SKM-1 treated with dmso at 0.1 percent for 144 hours (cell line): Measurements from ENCODE around the gene SCARF2.
"Not testable (repeated sequence)": the region's sequence is repeated elsewhere in the genome, so short reads cannot be mapped to it uniquely, and the experiment has no call there.

Experiments used
- DNase-seq: peaks from one replicate; lab custom pipeline; 2025; ENCODE audit not compliant: unreplicated experiment; lab: John Stamatoyannopoulos, UW

SCARF2 gene, protein sequence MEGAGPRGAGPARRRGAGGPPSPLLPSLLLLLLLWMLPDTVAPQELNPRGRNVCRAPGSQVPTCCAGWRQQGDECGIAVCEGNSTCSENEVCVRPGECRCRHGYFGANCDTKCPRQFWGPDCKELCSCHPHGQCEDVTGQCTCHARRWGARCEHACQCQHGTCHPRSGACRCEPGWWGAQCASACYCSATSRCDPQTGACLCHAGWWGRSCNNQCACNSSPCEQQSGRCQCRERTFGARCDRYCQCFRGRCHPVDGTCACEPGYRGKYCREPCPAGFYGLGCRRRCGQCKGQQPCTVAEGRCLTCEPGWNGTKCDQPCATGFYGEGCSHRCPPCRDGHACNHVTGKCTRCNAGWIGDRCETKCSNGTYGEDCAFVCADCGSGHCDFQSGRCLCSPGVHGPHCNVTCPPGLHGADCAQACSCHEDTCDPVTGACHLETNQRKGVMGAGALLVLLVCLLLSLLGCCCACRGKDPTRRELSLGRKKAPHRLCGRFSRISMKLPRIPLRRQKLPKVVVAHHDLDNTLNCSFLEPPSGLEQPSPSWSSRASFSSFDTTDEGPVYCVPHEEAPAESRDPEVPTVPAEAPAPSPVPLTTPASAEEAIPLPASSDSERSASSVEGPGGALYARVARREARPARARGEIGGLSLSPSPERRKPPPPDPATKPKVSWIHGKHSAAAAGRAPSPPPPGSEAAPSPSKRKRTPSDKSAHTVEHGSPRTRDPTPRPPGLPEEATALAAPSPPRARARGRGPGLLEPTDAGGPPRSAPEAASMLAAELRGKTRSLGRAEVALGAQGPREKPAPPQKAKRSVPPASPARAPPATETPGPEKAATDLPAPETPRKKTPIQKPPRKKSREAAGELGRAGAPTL

DNA sequence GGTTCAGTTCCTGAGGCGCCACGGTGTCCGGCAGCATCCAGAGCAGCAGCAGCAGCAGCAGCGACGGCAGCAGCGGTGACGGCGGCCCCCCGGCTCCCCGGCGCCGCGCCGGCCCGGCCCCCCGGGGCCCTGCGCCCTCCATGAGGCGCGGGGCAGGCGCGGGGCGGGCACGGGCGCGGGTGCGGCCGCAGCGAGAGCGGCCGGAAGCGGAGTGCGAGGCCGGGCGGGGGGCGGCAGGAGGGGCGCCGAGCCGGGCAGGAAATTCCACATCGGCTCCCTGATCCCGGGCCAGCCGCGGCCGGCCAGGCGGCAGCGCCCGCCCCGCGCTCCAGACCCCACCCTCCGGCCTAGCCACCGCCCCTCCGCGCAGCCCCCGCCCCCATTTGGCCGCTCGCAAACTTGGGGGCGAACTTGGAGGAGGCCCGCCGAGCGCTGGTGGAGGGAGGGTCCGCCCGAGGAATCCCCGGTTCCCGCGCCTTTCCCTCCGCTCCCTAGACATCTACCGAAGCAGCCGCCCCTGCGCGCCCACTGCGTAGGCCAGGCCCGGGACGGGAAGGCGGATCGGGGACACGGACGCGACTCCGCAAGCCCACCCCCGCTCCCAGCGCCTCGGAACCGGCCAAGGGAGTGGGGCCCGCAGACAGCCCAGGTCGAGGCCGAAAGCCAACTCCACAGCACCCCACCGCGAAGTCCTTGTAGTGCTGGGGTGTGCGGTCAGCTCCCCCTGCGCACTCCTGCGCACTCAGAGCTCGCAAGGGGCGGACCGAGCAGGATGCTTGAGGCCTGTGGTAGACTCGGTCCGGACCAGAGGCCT, at the start of gene SCARF2:
TSS of gene SCARF2 (minus strand) at position 213 of the 814 bp plus-strand sequence. CDS start at position 142, 71 bp downstream.
- no peak for DNase-seq

DNA sequence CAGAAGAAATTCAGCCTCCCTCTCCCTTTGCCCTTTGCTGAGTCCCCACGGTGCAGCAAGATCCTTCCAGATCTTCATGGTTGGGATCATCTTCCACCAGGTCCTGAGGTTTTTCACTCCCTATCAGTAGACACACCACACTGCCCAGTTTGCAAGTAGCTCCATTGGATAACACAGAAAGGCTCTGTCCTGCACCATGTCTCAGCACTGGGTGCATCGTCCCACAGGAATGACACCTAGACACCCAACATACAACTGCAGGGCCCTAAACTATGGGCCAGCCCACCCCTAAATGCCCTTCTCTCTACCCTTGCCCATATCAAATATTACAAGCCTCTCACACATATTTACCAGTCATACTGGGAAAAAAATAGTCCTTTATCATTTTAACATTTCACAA, 48.6 kb upstream of the SCARF2 start:
- DNase-seq: no peak

DNA sequence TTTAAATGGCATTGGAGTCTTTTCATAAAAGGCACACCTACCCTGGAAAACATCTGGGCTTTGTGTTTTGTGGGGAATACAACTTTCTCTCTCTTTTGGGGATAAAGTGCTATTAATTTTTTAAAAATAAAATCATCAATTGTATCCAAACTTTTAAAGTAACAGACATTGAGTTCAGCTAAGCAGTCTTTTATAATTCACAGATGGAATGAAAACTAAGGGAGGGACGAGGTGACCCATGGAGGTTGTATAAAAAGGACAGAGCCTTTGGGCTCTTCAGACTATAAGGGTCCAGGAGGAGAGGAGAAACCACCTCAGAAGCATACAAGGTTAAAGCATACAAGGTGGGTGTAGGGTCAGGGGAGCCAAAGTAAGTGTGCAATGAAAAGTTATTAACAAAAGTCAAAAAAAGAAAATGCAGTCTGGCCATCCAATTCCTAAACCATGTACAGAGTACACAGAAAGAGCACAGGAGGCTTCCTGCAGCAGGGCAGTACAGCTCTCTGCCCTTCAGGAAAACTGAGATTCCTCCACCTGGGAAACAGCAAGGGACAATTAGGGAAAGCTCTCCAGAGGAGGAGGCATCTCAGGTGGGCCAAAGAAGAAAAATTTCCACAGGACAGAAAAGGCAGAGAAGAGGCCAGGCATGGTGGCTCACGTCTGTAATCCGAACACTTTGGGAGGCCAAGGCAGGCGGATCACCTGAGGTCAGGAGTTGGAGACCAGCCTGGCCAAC, 47.5 kb upstream of the SCARF2 start:
- DNase-seq: no peak

DNA sequence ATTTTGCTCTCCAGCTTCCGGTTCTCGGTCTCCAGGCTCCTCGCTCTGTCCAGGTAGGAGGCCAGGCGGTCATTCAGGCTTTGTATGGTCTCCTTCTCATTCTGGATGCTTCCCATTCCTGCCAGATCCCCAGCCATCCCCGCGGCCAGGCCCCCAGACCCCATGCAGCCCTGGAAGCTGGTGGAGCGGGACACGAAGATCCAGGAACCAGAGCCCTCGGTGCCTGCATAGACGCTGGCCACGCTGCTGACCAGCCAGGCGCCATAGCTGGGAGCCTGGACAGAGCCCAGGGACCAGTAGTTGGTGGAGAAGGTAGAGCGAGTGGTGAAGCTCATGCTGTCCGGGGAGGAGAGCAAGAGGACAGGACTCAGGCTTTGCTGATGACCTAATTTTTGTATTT, 46.1 kb upstream of the SCARF2 start:
- DNase-seq: no peak

DNA sequence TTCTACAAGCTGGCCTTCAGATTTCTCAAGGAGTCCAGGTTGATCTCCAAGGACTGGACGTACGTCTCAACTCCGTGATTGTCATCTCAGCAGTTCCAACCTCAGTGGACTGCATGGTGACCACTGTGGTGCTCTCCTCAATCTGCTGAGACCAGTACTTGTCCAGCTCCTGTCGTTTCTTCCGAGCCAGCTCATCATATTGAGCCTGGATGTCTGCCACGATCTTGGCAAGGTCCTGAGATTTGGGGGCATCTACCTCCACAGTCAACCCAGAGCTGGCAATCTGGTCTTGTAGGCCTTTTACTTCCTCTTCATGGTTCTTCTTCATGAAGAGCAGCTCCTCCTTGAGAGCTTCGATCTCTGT, 45.5 kb upstream of the SCARF2 start:
- DNase-seq: not testable (repeated sequence)

DNA sequence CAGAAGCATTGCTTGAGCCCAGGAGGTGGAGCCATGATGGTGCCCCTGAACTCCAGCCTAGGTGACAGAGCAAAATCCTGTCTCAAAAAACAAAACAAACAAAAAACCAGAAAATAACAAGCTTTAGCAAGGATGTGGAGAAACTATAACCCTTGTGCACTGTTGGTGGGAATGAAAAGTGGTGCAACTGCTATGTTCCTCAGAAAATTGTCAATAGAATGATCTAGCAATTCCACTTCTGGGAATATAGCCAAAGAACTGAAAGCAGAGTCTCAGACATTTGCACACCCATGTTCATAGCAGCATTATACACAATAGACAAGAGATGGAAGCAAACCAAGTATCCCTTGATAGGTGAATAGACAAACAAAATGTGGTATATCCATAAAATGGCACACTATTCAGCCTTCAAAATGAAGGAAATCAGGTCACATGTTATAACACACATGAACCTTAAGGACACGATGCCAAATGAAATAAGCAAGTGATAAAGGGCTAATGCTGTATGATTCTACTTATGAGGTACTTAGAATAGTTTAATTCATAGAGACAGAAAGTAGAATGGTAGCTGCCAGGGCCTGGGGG, 42.1 kb upstream of the SCARF2 start:
- DNase-seq: no peak

DNA sequence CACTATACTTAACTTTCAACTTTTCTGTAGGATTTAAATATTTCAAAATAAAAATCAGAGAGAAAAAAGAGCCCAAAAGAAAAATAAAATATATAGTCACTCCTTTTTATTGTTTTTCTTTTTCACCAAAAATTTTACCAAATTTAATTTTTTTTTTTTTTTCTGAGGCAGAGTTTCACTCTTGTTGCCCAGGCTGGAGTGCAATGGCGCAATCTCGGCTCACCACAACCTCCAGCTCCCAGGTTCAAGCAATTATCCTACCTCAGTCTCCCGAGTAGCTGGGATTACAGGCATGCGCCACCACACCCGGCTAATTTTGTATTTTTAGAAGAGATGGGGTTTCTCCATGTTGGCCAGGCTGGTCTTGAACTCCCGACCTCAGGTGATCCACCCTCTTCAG, 40.4 kb upstream of the SCARF2 start:
- DNase-seq: not testable (repeated sequence)

DNA sequence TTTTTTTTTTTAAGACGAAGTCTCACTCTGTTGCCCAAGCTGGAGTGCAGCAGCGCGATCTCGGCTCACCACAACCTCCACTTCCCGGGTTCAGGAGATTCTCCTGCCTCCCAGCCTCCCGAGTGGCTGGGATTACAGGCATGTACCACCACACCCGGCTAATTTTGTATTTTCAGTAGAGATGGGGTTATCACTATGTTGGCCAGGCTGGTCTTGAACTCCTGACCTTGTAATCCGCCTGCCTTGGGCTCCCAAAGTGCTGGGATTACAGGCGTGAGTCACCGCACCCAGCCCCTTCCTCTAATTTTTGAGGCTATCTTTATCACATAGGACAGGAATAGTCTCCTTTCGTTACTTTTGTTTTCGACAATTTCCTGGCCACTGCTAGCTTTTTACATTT, 37.9 kb upstream of the SCARF2 start:
- DNase-seq: not testable (repeated sequence)

DNA sequence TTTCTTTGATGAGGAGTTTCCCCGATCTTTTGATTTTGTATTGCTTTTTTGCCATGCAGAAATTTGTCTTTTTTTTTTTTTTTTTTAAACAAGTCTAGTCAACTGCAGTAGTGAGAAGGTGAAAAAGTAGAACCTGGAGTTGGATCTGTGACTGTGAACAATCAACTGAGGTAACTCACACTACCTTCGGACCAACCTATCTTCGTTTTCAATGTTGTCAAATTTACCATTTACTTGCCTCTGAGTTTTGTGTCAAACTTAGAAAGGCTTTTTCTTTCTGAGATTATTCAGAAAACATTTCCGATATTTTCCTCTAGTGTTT, 37.5 kb upstream of the SCARF2 start:
- DNase-seq: no peak

DNA sequence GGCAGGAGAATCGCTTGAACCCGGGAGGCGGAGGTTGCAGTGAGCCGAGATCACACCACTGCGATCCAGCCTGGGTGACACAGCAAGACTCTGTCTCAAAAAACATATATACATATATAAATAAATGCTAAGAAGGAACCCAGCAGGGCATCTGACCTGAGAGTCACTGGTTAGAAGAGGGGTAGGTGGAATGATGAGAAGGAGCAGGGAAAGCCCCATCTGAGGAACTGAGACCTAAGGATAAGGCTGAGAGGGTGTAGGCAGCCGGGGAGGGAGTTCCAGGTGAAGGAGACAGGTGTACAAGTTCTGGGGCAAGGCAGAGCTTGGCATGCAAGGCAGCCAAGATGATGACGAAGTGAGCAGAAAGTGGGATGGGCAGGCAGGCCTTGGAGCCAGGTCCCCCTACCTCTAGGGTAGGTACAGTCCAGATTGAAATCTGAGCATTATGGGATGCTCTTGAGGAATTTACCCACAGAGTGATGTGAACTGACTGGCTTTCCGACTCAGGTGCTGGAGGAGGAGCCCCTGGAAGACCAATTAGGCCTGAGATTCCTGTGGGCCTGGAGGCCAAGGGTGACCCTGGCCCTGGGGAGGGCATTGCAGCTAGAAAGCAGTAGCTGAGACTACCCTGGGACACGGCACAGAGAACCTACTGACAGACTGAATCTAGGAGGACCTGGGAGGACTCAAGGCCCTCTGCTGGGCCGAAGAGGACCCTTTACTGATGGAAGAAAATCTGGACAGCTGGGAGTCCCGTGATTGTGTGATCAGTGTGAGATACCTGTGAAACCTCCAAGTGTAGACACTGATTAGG, 35.2 kb upstream of the SCARF2 start:
- no peak for DNase-seq

DNA sequence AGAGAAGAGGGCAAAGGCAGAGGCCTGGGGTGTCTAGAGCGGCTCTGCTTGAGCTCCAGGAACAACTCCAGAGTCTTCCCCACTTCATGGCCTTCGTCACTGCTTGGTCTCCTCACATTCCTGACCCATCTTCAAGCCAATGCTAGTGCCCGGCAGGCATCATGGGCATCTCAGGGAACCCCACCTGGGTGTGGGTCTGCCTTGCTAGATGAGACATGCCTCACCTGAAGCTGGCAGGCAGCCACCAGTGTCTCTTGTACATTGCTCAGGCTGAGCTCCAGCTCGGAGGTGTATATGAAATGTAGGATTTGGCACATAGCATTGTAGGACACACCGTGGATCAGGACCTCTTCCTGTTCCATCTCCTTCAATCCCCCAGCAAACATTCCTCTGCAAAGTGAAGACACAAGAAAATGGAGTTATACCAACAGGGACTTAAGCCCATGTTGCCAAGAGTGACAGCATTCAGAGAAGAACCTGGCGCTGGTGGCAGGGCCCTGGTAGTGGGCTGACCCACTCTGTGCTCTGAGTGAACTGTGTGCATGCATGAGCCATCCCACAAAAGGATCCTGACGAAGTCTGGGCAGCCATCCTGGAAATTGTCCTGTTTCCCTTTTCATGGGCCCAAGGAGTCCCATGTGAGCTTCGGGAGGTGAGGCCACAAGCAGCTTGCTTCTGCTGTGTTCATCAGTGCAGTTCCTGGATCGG, 33.7 kb upstream of the SCARF2 start:
- no peak for DNase-seq

DNA sequence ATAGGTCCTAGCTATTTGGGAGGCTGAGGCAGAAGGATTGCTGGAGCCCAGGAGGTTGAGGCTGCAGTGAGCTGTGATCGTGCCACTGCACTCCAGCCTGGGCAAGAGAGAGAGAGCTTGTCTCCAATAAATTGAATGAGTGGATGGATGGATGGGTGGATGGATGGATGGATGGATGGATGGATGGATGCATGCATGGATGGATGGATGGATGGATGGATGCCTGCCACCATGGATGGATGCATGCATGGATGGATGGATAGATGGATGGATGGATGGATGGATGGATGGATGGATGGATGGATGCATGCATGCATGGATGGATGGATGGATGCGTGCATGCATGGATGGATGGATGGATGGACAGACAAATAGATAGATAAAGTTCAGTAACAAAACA, 32.9 kb upstream of the SCARF2 start:
- not testable (repeated sequence) for DNase-seq

DNA sequence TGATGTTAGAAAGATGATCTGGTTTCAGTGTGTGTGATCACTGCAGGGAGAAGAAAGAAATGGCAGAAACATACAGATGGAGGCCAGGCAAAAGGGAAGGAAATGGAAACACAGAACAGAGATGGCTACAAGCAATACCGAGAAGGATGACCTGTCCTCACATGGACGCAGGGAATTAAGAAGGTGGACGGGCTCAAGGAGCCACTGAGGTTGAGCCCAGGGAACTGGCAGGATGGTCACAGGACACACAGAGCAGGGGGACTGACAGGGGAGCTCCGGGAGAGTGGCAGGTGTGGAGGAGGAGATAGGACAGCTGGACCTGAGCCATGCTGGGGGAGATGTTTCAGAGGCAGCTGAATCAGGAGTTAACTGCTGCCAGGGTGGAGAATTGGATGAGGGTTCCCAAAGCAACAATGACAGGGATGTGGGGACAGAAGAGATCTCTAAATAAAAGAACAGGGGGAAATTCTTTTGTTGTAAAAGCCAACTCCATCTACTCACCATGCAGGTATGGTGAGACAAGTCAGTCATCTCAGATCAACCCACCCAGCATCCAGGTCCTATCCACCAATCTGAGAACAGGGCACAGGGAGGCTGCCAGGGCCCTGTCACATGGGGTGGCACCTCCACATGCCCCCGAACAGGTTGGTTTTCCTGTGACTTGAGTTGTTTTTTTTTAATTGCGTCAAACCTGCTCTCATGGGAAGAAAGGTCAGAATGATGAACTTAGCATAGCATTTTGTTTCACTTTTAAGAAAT, 31.7 kb upstream of the SCARF2 start:
- no peak for DNase-seq

DNA sequence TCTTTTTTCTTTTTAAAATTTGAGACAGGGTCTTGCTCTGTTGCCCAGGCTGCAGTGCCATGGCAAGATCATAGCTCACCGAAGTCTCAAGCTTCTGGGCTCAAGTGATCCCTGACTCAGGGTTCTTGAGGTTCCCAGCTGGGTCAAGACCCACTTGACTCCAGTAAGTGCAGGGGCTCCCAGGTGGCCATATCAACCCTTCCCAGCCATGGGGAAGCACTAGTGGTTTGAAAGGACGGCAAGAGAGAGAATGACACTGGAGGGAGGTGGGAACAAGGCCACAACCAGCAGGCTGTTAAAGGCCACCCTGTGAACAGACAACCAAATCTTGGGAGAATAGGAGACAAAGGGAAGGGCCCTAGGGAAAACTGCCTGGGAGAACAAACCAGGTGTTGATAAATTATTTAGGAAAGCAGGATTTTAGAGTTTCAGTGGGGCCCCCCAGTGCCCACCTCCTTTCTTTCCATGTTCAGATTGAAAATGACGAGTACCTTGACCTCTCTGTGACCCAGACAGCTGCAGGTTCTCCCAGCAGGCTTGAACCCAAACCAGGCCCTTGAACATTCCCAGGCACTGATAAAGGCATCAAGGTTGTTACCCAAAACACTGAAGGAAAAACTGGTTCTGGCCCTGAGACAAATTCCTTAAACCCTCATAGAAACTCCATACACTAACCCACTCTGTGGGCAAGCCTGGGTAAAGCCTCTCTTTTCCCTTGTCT, 29.2 kb upstream of the SCARF2 start:
- DNase-seq: no peak

DNA sequence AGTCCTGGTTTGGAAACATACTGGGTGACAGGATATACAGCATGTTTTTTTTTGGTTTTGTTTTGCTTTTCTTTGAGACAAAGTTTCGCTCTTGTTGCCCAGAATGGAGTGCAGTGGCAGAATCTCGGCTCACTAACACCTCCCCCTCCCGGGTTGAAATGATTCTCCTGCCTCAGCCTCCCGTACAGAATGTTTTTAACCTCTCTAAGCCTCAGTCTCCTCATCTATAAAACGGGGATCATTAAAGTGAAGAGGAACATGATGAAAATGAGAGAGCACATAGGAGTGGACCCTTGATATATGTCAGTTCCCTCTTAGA, 28.1 kb upstream of the SCARF2 start:
- no peak for DNase-seq

DNA sequence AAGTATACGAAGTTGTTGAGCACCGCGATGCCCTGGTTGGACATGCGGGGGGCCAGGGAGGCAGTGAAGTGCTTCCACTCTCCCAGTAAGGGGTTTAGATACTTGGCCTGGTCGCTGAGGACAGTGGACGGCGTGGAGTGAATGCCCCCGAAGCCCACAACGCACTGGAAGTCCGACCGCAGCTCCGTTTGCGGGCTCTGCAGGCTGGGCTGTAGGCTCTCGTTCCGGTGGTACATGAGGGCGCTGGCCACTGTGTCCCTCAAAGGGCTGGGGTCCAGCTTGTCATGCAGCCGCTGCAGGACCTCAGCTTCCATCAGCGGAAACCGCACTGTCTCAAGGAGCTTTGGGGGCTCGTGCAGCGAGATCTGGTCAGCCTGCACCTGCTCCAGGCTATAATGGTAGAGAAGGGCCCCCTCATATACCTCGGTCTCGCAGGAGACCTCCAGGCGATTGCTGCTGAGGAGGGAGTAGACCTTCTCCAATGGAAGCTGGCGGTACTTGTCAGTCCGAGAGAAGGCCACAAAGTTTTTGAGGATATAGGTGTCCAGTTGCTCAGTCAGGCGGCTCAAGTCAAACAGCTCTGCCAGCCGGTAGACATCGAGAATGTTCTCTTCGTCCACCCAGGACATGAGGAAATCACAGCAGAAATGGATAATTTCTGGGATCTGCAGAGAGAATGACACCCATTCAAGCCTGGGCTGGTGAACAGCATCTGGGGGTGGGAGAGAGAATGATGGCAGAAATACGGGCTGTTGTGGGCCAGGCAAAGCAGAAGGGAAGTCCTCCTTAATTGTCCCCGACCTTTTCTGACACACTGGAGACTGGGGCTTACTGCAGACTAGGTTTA, 27.5 kb upstream of the SCARF2 start:
- DNase-seq: no peak

DNA sequence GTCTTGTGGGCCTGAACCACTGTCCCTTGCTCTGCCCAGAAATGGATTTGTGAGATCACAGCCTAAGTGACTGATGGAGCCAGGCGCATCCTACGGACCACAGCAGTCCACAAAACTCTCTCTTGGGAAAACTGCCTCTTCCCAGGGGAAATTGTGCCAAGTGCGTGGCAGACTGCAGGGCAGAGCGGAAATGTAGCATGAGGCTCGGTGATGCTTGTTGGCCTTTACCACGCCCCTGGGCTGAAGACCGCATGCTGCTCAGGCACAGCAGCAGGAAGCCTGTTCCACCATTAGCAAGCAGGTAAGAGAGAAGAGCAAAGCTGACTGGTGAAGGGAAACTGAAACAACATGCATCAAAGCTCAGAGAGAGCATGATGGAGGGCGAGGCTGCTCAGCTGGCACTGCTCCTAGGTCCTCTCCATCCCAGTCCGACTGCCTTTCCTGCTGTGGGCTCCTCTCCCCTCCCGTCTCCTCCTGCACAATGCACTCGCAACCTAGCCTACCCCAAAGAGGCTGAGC, 26.5 kb upstream of the SCARF2 start:
- DNase-seq: no peak
